Loucy (cell line): ENCODE results near the gene MYO3B.

Source experiments
- H2AFZ ChIP-seq: fragments of 200-600 bp; sonication (generic); 2 replicates; pipeline ENCODE4 v1.6.0; 2016; ENCODE audit warnings: antibody characterized with exemption, mild to moderate bottlenecking, low read length, moderate library complexity
- H3F3A ChIP-seq: fragments of 200-600 bp; 2 replicates; pipeline ENCODE4 v1.6.0; 2016; ENCODE audit warnings: antibody characterized with exemption, low read depth, mild to moderate bottlenecking
- H3K27me3 ChIP-seq: fragments of 200-600 bp; sonication (generic); 2 replicates; pipeline ENCODE4 v1.6.1; 2014; ENCODE audit warnings: low read length, mild to moderate bottlenecking; ENCODE audit not compliant: insufficient read depth, poor library complexity, severe bottlenecking
- H3K36me3 ChIP-seq: fragments of 200-600 bp; sonication (generic); 2 replicates; pipeline ENCODE4 v1.6.1; 2016; ENCODE audit warnings: low read length; ENCODE audit not compliant: insufficient read depth
- H3K4me1 ChIP-seq: fragments of 200-600 bp; sonication (generic); 2 replicates; pipeline ENCODE4 v1.5.1; 2014; ENCODE audit warnings: low read length, mild to moderate bottlenecking; ENCODE audit not compliant: insufficient read depth, poor library complexity, severe bottlenecking
- H3K4me2 ChIP-seq: fragments of 200-600 bp; sonication (generic); 2 replicates; pipeline ENCODE4 v1.6.0; 2014; ENCODE audit warnings: antibody characterized with exemption, low read length, low read depth, mild to moderate bottlenecking; ENCODE audit not compliant: poor library complexity, severe bottlenecking
- H3K4me3 ChIP-seq: fragments of 200-600 bp; sonication (generic); 2 replicates; pipeline ENCODE4 v1.5.1; 2014; ENCODE audit warnings: low read length, mild to moderate bottlenecking, mixed read lengths; ENCODE audit not compliant: poor library complexity, severe bottlenecking
- H3K79me2 ChIP-seq: fragments of 200-600 bp; sonication (generic); 2 replicates; pipeline ENCODE4 v1.6.1; 2014; ENCODE audit warnings: low read length; ENCODE audit not compliant: insufficient read depth
- H3K9ac ChIP-seq: fragments of 200-600 bp; sonication (generic); 2 replicates; pipeline ENCODE4 v1.6.0; 2014; ENCODE audit warnings: mild to moderate bottlenecking, low read depth, low read length, moderate library complexity; ENCODE audit not compliant: poor library complexity, severe bottlenecking
- H3K9me2 ChIP-seq: fragments of 200-600 bp; sonication (generic); replicated peaks from 2 replicates; pipeline ENCODE4 v1.6.1; 2016; ENCODE audit warnings: low read depth, low read length, mixed read lengths
- H3K9me3 ChIP-seq: fragments of 200-600 bp; sonication (generic); 2 replicates; pipeline ENCODE4 v1.6.1; 2014; ENCODE audit warnings: mild to moderate bottlenecking, antibody characterized with exemption, low read length, low read depth; ENCODE audit not compliant: insufficient read depth
- H4K20me1 ChIP-seq: fragments of 200-600 bp; sonication (generic); 2 replicates; pipeline ENCODE4 v1.6.0; 2014; ENCODE audit warnings: antibody characterized with exemption, low read length, mild to moderate bottlenecking; ENCODE audit not compliant: insufficient read depth, poor library complexity, severe bottlenecking
- CTCF ChIP-seq: fragments of 200-600 bp; sonication (generic); conservative IDR thresholded peaks from 2 replicates; pipeline ENCODE4 v1.5.1; 2014; ENCODE audit warnings: mild to moderate bottlenecking, antibody characterized with exemption, low read length
- EZH2phosphoT487 ChIP-seq: fragments of 200-600 bp; IDR thresholded peaks from 2 replicates; pipeline ENCODE4 v1.6.1; 2018; ENCODE audit warnings: antibody characterized with exemption, mild to moderate bottlenecking, moderate library complexity, borderline replicate concordance

Gene MYO3B

GRCh38 chr2:170639635-170640034 lies 461.7 kb downstream of the MYO3B start:
- no peak overlapping the region for H3K4me3 ChIP-seq
- no peaks in the 10 kb centered on the region for H3K9me3 ChIP-seq
- no peak overlapping the region for H3K4me2 ChIP-seq
- TF ChIP-seq EZH2phosphoT487 (no peak), CTCF (no peak)
- no peaks in the 10 kb centered on the region for H3K9me2 ChIP-seq
- no peak overlapping the region for H3K9ac ChIP-seq
- no peak overlapping the region for H2AFZ ChIP-seq
- H3F3A ChIP-seq = no peaks in the 10 kb centered on the region
- no peaks in the 10 kb centered on the region for H3K79me2 ChIP-seq
- H3K27me3 ChIP-seq = no peaks in the 10 kb centered on the region
- no peaks in the 10 kb centered on the region for H3K36me3 ChIP-seq
- H3K4me1 ChIP-seq = no peaks in the 10 kb centered on the region
- no peaks in the 10 kb centered on the region for H4K20me1 ChIP-seq

- H2AFZ ChIP-seq = no peak overlapping the region
- H3F3A ChIP-seq = no peaks in the 10 kb centered on the region
- no peaks in the 10 kb centered on the region for H3K9me3 ChIP-seq
- no peak for TF ChIP-seq EZH2phosphoT487
- TF ChIP-seq CTCF = no peak
- H4K20me1 ChIP-seq = no peaks in the 10 kb centered on the region
- no peaks in the 10 kb centered on the region for H3K4me1 ChIP-seq
- H3K79me2 ChIP-seq = no peaks in the 10 kb centered on the region
- no peak overlapping the region for H3K4me3 ChIP-seq
- H3K4me2 ChIP-seq = no peak overlapping the region
- H3K36me3 ChIP-seq = no peaks in the 10 kb centered on the region
- no peaks in the 10 kb centered on the region for H3K27me3 ChIP-seq
- no peak overlapping the region for H3K9ac ChIP-seq
- H3K9me2 ChIP-seq = no peaks in the 10 kb centered on the region
Observed at GRCh38 chr2:170641961-170642360, 464.0 kb downstream of the MYO3B start.

- TF ChIP-seq CTCF = no peak
- TF ChIP-seq EZH2phosphoT487 = no peak
- Histone ChIP-seq H3K27me3 (no peaks in the 10 kb centered on the region), H3K9me3 (no peaks in the 10 kb centered on the region), H2AFZ (no peak overlapping the region), H3F3A (no peaks in the 10 kb centered on the region), H3K79me2 (no peaks in the 10 kb centered on the region), H4K20me1 (no peaks in the 10 kb centered on the region), H3K4me3 (no peak overlapping the region), H3K9me2 (no peaks in the 10 kb centered on the region), H3K4me1 (no peaks in the 10 kb centered on the region), H3K4me2 (no peak overlapping the region), H3K36me3 (no peaks in the 10 kb centered on the region), H3K9ac (no peak overlapping the region)
Observed at GRCh38 chr2:170643346-170643745, 465.4 kb downstream of the MYO3B start.
